Gastrocnemius medialis (tissue), 4 donors: ENCODE results near the gene OR10H2.

Experiments
- CTCF ChIP-seq, 5 experiments: fragments of 450-650 bp in 3 of 5; fragments of 200-600 bp in 2 of 5; sonication (generic) in 2 of 5; IDR thresholded peaks in 4 of 5; conservative IDR thresholded peaks in 1 of 5; 1 replicate in 4 of 5; 2 replicates in 1 of 5; pipeline ENCODE4 v1.5.1; 2016 to 2019; ENCODE audit warnings: antibody characterized with exemption in 5 of 5, mild to moderate bottlenecking in 3 of 5, moderate library complexity in 3 of 5
- POLR2A ChIP-seq, 2 donors: fragments of 450-650 bp; IDR thresholded peaks; one replicate each; pipeline ENCODE4 v1.6.1; 2017; ENCODE audit warnings: antibody characterized with exemption in 2 of 2, mild to moderate bottlenecking in 2 of 2, moderate library complexity in 2 of 2

GRCh38 chr19:15727724-15728123 is at the start of gene OR10H2:
- no peak for TF ChIP-seq POLR2A (IDR thresholded peaks at IDR 0.05)
- TF ChIP-seq CTCF (IDR thresholded peaks at IDR 0.05 in 4 of 5, conservative IDR thresholded peaks at IDR 0.05 in 1 of 5) = no peak
